Neuron (in vitro differentiated cells): ENCODE measurements around the gene SCYL1.

Experiments used
- H2AFZ ChIP-seq: one replicate; pipeline ENCODE4 v1.6.1; 2013; ENCODE audit warnings: low read depth, mild to moderate bottlenecking, inconsistent platforms, low read length, moderate library complexity
- H3K27me3 ChIP-seq: one replicate; pipeline ENCODE4 v1.6.1; 2013; ENCODE audit warnings: low read length; ENCODE audit not compliant: insufficient read depth
- H3K36me3 ChIP-seq: one replicate; pipeline ENCODE4 v1.6.1; 2013; ENCODE audit warnings: low read length; ENCODE audit not compliant: insufficient read depth
- H3K4me1 ChIP-seq: one replicate; pipeline ENCODE4 v1.6.1; 2013; ENCODE audit warnings: low read length; ENCODE audit not compliant: insufficient read depth
- H3K4me3 ChIP-seq: 2 replicates; pipeline ENCODE4 v1.5.1; 2013; ENCODE audit warnings: mild to moderate bottlenecking, low read length, moderate library complexity
- H3K9me3 ChIP-seq: one replicate; pipeline ENCODE4 v1.6.1; 2013; ENCODE audit warnings: low read length

SCYL1 gene

DNA sequence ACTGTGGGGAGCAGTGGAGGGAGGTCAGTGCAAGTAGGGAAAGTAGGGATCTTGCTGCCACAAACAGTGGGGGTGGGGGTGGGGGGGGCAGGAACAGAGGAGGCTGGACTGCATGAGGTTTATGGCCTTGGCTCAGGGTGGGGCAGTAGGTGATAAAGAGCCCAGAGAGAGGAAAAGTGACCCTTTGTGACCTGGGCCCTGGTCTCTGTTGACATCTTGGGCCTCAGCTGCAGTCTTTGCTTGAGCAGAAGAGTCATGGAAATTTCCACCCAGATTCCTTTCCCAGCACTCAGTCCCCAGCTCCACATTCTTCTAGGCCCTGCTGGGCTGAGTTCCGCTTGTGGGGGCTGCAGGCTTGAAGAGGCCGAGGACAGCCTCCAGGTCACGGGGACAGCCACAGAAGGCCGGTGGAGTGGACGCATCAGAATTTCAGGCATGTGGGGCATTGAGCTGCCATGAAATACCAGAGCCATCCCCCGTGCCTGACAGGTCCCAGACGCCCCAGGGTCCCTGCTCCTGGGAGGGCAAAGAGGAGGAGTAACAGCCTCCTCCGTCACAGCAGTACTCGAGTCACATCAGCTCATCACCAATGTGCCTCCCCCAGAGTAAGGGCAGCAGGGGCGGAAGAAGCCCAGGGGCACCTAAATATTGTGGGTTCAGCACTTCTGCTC is 35.7 kb upstream of the SCYL1 start:
- H3K4me1 ChIP-seq: peaks cover 82% of the 10 kb centered on the region
- H2AFZ ChIP-seq: no peak overlapping the region
- peak overlapping the region; percentile 40 for H3K4me3 ChIP-seq
- no peaks in the 10 kb centered on the region for H3K36me3 ChIP-seq
- no peaks in the 10 kb centered on the region for H3K27me3 ChIP-seq
- H3K9me3 ChIP-seq: no peaks in the 10 kb centered on the region

DNA sequence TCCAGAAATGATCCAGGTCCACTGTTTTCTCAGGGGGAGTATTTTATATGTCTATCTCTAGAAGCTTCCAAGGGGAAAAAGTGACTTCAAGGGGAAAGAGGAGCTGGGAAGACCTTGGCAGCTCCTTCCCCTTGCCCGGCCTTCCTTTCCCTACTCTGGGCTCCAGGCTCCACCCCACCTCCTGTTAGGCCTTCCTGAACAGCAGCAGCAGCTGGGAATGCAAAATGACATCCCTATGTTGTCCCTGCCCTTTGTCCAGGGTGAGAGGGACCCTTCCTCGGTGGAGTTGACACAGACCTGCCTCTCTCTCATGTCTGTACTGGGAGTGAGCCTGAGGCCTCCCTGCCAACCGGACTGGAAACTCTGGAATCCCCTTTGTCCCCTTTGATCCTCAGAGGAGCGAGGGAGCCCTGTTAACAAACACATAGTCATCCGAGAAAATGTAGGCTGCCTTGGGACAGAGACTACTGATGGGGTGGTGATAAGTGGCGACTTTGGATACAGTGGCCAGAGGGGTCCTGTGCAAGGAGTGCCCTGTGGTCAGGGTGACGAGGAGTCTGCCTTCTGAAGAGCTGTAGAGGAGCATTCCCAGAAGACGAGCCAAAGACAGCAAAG is 35.1 kb upstream of the SCYL1 start:
- H3K36me3 ChIP-seq: no peaks in the 10 kb centered on the region
- no peaks in the 10 kb centered on the region for H3K9me3 ChIP-seq
- peak overlapping the region; percentile 40 for H3K4me3 ChIP-seq
- H3K27me3 ChIP-seq: no peaks in the 10 kb centered on the region
- no peak overlapping the region for H2AFZ ChIP-seq
- H3K4me1 ChIP-seq: peaks cover 86% of the 10 kb centered on the region

GRCh38 chr11:65491163-65491465 is 33.8 kb upstream of the SCYL1 start:
- Histone ChIP-seq H2AFZ (no peak overlapping the region), H3K27me3 (no peaks in the 10 kb centered on the region), H3K4me1 (peaks cover 79% of the 10 kb centered on the region), H3K36me3 (no peaks in the 10 kb centered on the region), H3K4me3 (no peak overlapping the region), H3K9me3 (no peaks in the 10 kb centered on the region)

DNA sequence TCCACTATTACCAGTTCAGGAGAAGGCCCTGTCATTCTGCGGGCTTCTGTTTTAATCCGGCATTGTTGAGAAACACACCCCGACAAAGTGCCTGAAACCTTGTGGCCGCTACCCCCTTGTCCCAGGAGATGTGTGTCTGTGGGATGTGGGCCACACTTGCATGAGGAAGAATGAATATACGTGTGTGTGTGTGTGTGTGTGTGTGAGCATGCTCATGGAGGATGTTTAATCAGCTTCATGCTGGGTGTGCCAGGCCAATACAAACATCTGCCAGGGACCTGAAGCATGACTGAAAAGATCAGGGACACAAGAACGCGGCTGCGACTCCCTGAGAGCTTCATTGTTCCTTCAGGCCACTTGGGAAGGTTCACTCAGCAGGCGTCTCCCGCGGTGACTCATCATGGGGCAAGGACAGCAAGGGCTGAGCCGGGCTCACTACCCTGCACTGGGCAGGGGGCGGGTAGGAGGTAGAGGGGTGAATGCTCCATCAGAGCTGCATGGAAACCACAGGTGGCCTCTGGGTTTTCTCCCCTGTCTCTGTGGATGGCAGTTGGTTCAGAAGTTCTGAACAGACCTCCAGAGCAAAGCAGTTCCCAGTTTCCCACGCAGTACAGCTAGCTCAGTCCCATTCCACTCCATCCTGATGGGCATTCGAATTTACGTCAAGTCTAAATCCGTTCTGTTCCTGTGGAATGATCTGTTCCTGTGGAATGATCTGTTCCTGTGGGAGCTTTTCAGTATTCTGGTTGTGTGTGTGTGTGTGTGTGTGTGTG is 33.1 kb upstream of the SCYL1 start:
- Histone ChIP-seq H3K4me3 (no peak overlapping the region), H3K4me1 (peaks cover 79% of the 10 kb centered on the region)

GRCh38 chr11:65492387-65492636 is 32.6 kb upstream of the SCYL1 start:
- Histone ChIP-seq H2AFZ (no peak overlapping the region), H3K4me3 (peak overlapping the region; percentile 5), H3K36me3 (no peaks in the 10 kb centered on the region), H3K4me1 (peaks cover 74% of the 10 kb centered on the region), H3K9me3 (no peaks in the 10 kb centered on the region), H3K27me3 (no peaks in the 10 kb centered on the region)

More for the DNA sequence above, 33.1 kb upstream of the SCYL1 start:
- no peaks in the 10 kb centered on the region for H3K27me3 ChIP-seq
- H2AFZ ChIP-seq: no peak overlapping the region
- H3K36me3 ChIP-seq: no peaks in the 10 kb centered on the region
- no peaks in the 10 kb centered on the region for H3K9me3 ChIP-seq

DNA sequence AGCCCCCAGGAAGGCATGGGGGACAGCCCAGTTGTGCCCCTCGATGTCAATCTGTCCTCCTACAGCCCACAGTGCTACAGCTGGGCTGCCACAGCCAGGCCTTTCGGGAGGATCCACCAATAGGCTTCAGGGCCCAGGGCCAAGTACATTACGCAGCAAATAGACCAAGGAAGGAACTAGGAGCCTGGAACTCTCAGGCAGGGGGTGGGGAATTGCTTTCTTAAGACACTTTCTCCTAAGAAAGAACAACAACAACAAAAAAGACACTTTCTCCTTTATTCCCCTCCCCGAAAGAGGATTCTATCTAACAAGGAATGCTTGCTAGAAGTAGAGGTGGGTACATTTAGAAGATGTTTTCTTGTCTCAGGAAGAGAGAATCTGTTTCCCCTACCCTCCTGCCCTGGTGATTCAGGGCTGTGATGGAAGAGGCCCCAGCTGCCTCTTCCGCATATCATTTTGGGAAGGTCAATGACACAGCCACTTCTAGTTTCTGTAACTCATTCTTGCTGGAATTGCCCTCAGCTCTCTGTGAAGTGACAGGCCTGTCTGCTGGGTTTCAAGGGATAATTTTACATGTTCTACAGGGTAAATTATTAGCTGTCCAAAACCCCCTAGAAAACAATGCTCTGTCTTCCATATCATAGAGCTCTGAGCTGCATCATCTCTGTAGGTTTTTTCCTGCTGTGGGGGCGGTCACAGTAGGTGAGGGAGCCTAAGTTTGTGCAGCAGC is 32.1 kb upstream of the SCYL1 start:
- peaks cover 73% of the 10 kb centered on the region for H3K4me1 ChIP-seq
- H3K36me3 ChIP-seq: no peaks in the 10 kb centered on the region
- no peak overlapping the region for H2AFZ ChIP-seq
- H3K27me3 ChIP-seq: no peaks in the 10 kb centered on the region
- no peaks in the 10 kb centered on the region for H3K9me3 ChIP-seq
- H3K4me3 ChIP-seq: peak overlapping the region; percentile 17

DNA sequence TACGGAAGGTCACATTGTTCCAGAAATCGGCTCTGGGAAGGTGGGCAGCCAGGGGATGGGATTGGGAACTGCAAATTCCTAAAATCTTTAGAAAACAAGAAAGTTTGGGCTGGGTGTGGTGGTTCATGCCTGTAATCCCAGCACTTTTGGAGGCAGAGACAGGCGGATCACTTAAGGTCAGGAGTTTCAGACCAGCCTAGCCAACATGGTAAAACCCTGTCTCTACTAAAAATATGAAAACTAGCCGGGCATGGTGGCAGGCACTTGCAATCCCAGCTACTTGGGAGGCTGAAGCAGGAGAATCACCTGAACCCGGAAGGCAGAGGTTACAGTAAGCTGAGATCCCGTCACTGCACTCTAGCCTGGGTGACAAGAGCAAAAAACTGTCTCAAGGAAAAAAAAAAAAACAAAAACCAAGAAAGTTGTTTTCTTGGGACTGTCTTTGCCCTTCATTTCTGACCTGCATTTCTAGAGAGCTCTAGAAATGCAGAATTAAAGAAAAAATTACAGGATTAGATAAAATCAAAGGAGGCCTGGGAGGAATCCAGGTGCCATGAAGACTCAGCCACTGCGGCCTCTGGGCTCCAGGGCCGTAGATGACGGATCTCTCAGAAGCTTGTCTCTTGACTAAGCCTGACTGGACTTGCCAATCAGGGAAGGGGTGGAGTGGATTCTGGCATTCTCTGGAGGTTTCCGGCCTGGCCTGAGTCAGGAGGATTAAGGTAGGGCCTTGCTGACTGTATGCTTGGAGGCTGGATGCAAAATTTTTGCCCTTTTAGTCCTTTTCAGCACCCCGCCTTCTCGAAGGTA is 31.3 kb upstream of the SCYL1 start:
- Histone ChIP-seq H3K9me3 (no peaks in the 10 kb centered on the region), H3K4me1 (peaks cover 65% of the 10 kb centered on the region), H3K36me3 (no peaks in the 10 kb centered on the region), H2AFZ (no peak overlapping the region), H3K4me3 (no peak overlapping the region), H3K27me3 (no peaks in the 10 kb centered on the region)

DNA sequence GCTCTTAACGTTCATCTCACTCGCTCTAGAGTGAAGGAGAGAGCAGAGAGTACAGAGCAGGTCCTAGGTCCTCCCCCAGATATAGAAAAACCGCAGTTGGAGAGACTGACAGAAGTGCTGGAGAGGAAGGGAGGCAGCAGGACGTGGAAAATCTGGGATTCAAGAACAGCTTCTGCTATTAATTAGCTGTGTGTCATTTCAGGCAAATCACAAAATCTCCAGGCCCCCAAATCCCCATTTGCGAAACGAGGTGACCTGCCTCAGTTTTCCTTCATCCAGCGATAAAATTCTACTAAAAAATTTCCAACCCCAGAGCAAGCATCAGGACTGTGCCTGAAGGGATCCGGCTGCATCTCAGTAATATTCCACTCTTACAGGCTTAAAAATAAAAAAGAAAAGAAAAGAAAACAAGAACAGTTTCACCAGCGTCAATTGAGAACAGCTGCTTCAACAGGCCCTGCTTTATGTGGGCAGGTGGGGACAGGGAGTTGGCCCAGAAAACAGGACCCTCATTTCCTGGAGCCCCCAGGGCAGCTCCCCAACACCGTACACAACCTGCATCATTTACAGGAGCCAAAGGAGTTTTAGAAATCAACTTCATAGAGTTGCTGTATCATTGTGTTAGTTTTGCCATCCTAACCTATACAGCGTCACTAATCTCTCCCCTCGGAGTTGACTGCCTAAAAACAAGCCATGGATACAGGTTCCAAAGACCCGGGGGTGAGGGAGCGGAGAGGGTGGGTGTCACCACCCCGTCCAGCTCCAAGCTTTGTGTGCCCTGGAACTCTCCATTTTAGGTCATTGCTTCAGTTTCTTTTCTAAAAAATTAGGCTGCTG is 28.4 kb upstream of the SCYL1 start:
- peaks cover 38% of the 10 kb centered on the region for H3K4me1 ChIP-seq

DNA sequence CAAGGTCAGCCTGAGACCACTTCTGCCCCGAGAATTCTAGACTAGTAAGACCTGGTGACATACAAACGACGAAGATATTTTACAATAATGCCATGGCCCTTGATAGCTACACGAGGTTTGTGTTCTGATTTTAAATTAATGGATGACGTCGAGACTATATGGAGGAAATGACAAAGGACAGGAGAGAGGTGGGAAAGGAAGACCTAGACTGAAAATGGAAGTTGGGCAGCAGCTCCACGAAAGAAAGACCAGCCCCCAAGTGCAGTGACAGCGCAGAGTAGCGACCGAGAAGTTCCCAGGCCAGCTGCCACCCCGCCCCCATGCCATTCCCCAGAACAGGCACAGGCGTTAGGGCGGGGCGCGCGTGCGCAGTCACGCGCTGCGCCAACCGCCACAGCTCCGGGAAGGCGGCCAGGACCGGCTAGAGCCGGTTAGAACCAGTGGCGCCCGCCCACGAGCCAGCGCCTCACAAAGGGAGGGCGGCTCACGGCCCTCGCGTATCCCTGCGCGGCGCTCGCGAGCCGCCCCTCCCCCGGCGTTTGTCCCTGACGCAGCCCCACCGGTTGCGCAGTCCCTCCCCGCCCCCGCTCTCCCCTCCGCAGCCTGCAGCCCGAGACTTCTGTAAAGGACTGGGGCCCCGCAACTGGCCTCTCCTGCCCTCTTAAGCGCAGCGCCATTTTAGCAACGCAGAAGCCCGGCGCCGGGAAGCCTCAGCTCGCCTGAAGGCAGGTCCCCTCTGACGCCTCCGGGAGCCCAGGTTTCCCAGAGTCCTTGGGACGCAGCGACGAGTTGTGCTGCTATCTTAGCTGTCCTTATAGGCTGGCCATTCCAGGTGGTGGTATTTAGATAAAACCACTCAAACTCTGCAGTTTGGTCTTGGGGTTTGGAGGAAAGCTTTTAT is 27.5 kb upstream of the SCYL1 start:
- no peaks in the 10 kb centered on the region for H3K27me3 ChIP-seq
- peaks cover 29% of the 10 kb centered on the region for H3K4me1 ChIP-seq
- H3K9me3 ChIP-seq: no peaks in the 10 kb centered on the region
- H2AFZ ChIP-seq: no peak overlapping the region
- H3K4me3 ChIP-seq: peak overlapping the region; percentile 80
- H3K36me3 ChIP-seq: peaks cover 13% of the 10 kb centered on the region

More for the DNA sequence above, 28.4 kb upstream of the SCYL1 start:
- Histone ChIP-seq H2AFZ (no peak overlapping the region), H3K27me3 (no peaks in the 10 kb centered on the region), H3K9me3 (no peaks in the 10 kb centered on the region), H3K4me3 (peak overlapping the region; percentile 56), H3K36me3 (peaks cover 4% of the 10 kb centered on the region)

- Histone ChIP-seq H3K27me3 (no peaks in the 10 kb centered on the region), H3K9me3 (no peaks in the 10 kb centered on the region), H3K36me3 (peaks cover 21% of the 10 kb centered on the region), H3K4me3 (peak overlapping the region; percentile 80), H3K4me1 (peaks cover 21% of the 10 kb centered on the region), H2AFZ (no peak overlapping the region)
These were observed 26.7 kb upstream of the SCYL1 start for GRCh38 chr11:65498042-65498726.

- no peak overlapping the region for H2AFZ ChIP-seq
- peak overlapping the region; percentile 80 for H3K4me3 ChIP-seq
- H3K4me1 ChIP-seq: peaks cover 17% of the 10 kb centered on the region
- H3K27me3 ChIP-seq: no peaks in the 10 kb centered on the region
- H3K36me3 ChIP-seq: peaks cover 26% of the 10 kb centered on the region
- no peaks in the 10 kb centered on the region for H3K9me3 ChIP-seq
These were observed 26.2 kb upstream of the SCYL1 start for GRCh38 chr11:65498727-65498976.
